B cell (primary cell): ENCODE measurements around the gene PCF11. TPM values are rescaled to one million over a fixed set of nuclear protein-coding genes. Genes with fewer than 3 reads are reported as not detected.

ENCODE experiments used
- ATAC-seq: fragments of 200-7000 bp; cut with Tn5 transposase; one replicate; pipeline ENCODE4 v1.10.0; 2021; ENCODE audit warnings: low read depth, mild to moderate bottlenecking, moderate number of reproducible peaks, moderate library complexity
- CTCF ChIA-PET: fragments of 350-600 bp; sonication (Branson Sonifier 250); formaldehyde crosslinking; loops from one replicate; lab custom pipeline; 2021; ENCODE audit warnings: antibody characterized with exemption, inconsistent platforms; lab: Charles Lee
- POLR2A ChIA-PET: fragments of 350-600 bp; sonication (Branson Sonifier 250); formaldehyde crosslinking; loops from one replicate; lab custom pipeline; 2021; ENCODE audit warnings: antibody characterized with exemption; lab: Charles Lee
- DNase-seq: peaks from one replicate; pipeline ENCODE4 v3.0.0; 2013
- H2AFZ ChIP-seq: 2 replicates; pipeline ENCODE4 v1.6.1; 2012; ENCODE audit warnings: mild to moderate bottlenecking, low read depth, low read length; ENCODE audit not compliant: insufficient read depth, poor library complexity, severe bottlenecking
- H3K27ac ChIP-seq, 2 donors: 1 replicate in 1 of 2; 2 replicates in 1 of 2; pipeline ENCODE4 v1.5.1; 2012 to 2013; ENCODE audit warnings: low read length in 2 of 2, mild to moderate bottlenecking in 2 of 2, moderate library complexity in 1 of 2
- H3K27me3 ChIP-seq, 4 experiments: fragments of 200-600 bp in 1 of 4; sonication (generic) in 1 of 4; replicated peaks in 1 of 4; 1 replicate in 2 of 4; 2 replicates in 2 of 4; pipeline versions ENCODE4 v1.6.1 to v1.7.0; 2013 to 2016; ENCODE audit warnings: low read length in 3 of 4, mild to moderate bottlenecking in 2 of 4, mixed read lengths in 1 of 4, moderate library complexity in 1 of 4; ENCODE audit not compliant: insufficient read depth in 4 of 4, control insufficient read depth in 3 of 4; ENCODE audit errors: control extremely low read depth in 1 of 4
- H3K36me3 ChIP-seq, 2 experiments: replicated peaks in 1 of 2; 1 replicate in 1 of 2; 2 replicates in 1 of 2; pipeline versions ENCODE4 v1.6.1 to v1.7.1; 2013; ENCODE audit warnings: low read length in 1 of 2; ENCODE audit not compliant: insufficient read depth in 2 of 2, control insufficient read depth in 1 of 2; ENCODE audit errors: control extremely low read depth in 1 of 2, extremely low read depth in 1 of 2
- H3K4me1 ChIP-seq, 2 donors: fragments of 200-600 bp in 1 of 2; sonication (generic) in 1 of 2; 1 replicate in 1 of 2; 2 replicates in 1 of 2; pipeline versions ENCODE4 v1.5.1 to v1.6.1; 2013 to 2017; ENCODE audit warnings: low read length in 2 of 2; ENCODE audit not compliant: control insufficient read depth in 2 of 2, insufficient read depth in 2 of 2
- H3K4me2 ChIP-seq: replicated peaks from 2 replicates; pipeline ENCODE3; 2012; ENCODE audit warnings: mild to moderate bottlenecking, low read depth, low read length; ENCODE audit not compliant: poor library complexity, severe bottlenecking
- H3K4me3 ChIP-seq, 5 experiments: fragments of 200-600 bp in 1 of 5; sonication (generic) in 1 of 5; 1 replicate in 3 of 5; 2 replicates in 2 of 5; pipeline versions ENCODE4 v1.5.1 to v1.7.0; 2011 to 2016; ENCODE audit warnings: low read length in 4 of 5, mild to moderate bottlenecking in 4 of 5, low read depth in 2 of 5, control low read depth in 1 of 5, moderate library complexity in 1 of 5; ENCODE audit not compliant: insufficient read depth in 1 of 5; ENCODE audit errors: control extremely low read depth in 1 of 5, extremely low read depth in 1 of 5
- H3K79me2 ChIP-seq: fragments of 200-600 bp; sonication (generic); one replicate; pipeline ENCODE4 v1.6.0; 2016; ENCODE audit warnings: low read length; ENCODE audit not compliant: control insufficient read depth, insufficient read depth
- H3K9ac ChIP-seq: fragments of 200-600 bp; sonication (generic); 2 replicates; pipeline ENCODE4 v1.6.1; 2017; ENCODE audit warnings: mild to moderate bottlenecking, low read length, moderate library complexity
- H3K9me3 ChIP-seq, 3 donors: one replicate each; pipeline versions ENCODE4 v1.6.1 to v1.7.1; 2013; ENCODE audit warnings: low read length in 2 of 3; ENCODE audit not compliant: control insufficient read depth in 2 of 3, insufficient read depth in 1 of 3; ENCODE audit errors: control extremely low read depth in 1 of 3
- H4K20me1 ChIP-seq: 2 replicates; pipeline ENCODE4 v1.6.0; 2012; ENCODE audit warnings: mild to moderate bottlenecking, low read length; ENCODE audit not compliant: insufficient read depth, control insufficient read depth, poor library complexity, severe bottlenecking
- H3K27ac Mint-ChIP-seq: one replicate; pipeline ENCODE4 v1.8.0; 2021; ENCODE audit warnings: mixed read lengths
- H3K27me3 Mint-ChIP-seq: one replicate; pipeline ENCODE4 v1.8.0; 2021; ENCODE audit warnings: mixed read lengths
- H3K4me1 Mint-ChIP-seq: one replicate; pipeline ENCODE4 v1.8.0; 2021; ENCODE audit warnings: mixed read lengths
- H3K4me3 Mint-ChIP-seq: one replicate; pipeline ENCODE4 v1.8.0; 2021; ENCODE audit warnings: mixed read lengths
- H3K9me3 Mint-ChIP-seq: one replicate; pipeline ENCODE4 v1.8.0; 2022; ENCODE audit warnings: mixed read lengths; ENCODE audit not compliant: insufficient read depth
- CTCF ChIP-seq: fragments of 200-600 bp; IDR thresholded peaks from one replicate; pipeline ENCODE4 v1.8.0; 2022; ENCODE audit warnings: antibody characterized with exemption, mild to moderate bottlenecking
- EZH2 ChIP-seq: IDR thresholded peaks from 2 replicates; pipeline ENCODE4 v1.6.1; 2012; ENCODE audit warnings: borderline replicate concordance, low read depth, mild to moderate bottlenecking, moderate library complexity, low read length; ENCODE audit not compliant: insufficient read depth, poor library complexity, severe bottlenecking
- WGBS: methylation state at CpG from one replicate; pipeline ENCODE4 v1.1.5; 2013; ENCODE audit warnings: missing lambda C conversion rate; ENCODE audit not compliant: insufficient coverage; 5-methylcytosine and 5-hydroxymethylcytosine counted together
- intact Hi-C: fragments of 100-400 bp; cut with micrococcal nuclease; formaldehyde crosslinking; loops from one replicate; pipeline ENCODE4 v1.10.0; 2022
- polyA plus RNA-seq: library from polyadenylated mRNA; depleted of rRNA; stranded (reverse); fragments of >200 nt; gene quantifications from 2 replicates; pipeline ENCODE4 v1.2.3, GENCODE V29; 2012
- total RNA-seq, 2 donors: library from RNA; stranded (reverse); fragments of 120-200 nt in 1 of 2; gene quantifications; 1 replicate in 1 of 2; 2 replicates in 1 of 2; pipeline versions ENCODE4 v1.2.3 to v1.2.4, GENCODE V29; 2013 to 2022

PCF11 gene
- total and polyA plus RNA-seq, 2 donors (not counting 1 experiment from before 2014, with no cell fraction given), result 123 to 185 TPM

GRCh38 chr11:83122766-83123165 is 34.2 kb upstream of the PCF11 start:
- H3K9ac ChIP-seq, result no peak overlapping the region
- H4K20me1 ChIP-seq, result no peaks in the 10 kb centered on the region
- peaks cover 9 to 10% of the 10 kb centered on the region in 2 donors for H3K4me1 ChIP-seq
- no peak overlapping the region for H3K4me3 ChIP-seq
- H3K4me3 Mint-ChIP-seq, result no peak overlapping the region
- no peak overlapping the region for H2AFZ ChIP-seq
- no peak for DNase-seq
- H3K9me3 ChIP-seq, result no peaks in the 10 kb centered on the region
- TF ChIP-seq EZH2 (no peak), CTCF (no peak)
- ChIA-PET POLR2A (interaction anchor here (0.5 kb wide), 1 partner anchor 67 kb away, joined by 4 read pairs; no protein-coding TSS in a partner anchor), CTCF (no interaction called here)
- WGBS, result no CpG with 5 or more reads among the region's 2 CpGs
- no peaks in the 10 kb centered on the region for H3K27me3 ChIP-seq
- intact Hi-C loops, result no loop called here
- H3K36me3 ChIP-seq, result no peaks in the 10 kb centered on the region
- H3K9me3 Mint-ChIP-seq, result no peaks in the 10 kb centered on the region
- H3K27me3 Mint-ChIP-seq, result no peaks in the 10 kb centered on the region
- no peaks in the 10 kb centered on the region for H3K79me2 ChIP-seq
- H3K27ac ChIP-seq, result no peak overlapping the region
- H3K4me2 ChIP-seq, result no peak overlapping the region
- ATAC-seq, result no peak
- H3K4me1 Mint-ChIP-seq, result peaks cover 16% of the 10 kb centered on the region
- H3K27ac Mint-ChIP-seq, result no peak overlapping the region

GRCh38 chr11:83124636-83125424 is 32.1 kb upstream of the PCF11 start:
- H3K36me3 ChIP-seq, result no peaks in the 10 kb centered on the region
- ChIA-PET CTCF (no interaction called here), POLR2A (no interaction called here)
- no peak for ATAC-seq
- H3K27me3 Mint-ChIP-seq, result no peaks in the 10 kb centered on the region
- H3K4me3 ChIP-seq, result no peak overlapping the region
- no peaks in the 10 kb centered on the region for H4K20me1 ChIP-seq
- peaks cover 6% of the 10 kb centered on the region for H3K4me1 Mint-ChIP-seq
- DNase-seq, result no peak
- no peaks in the 10 kb centered on the region for H3K9me3 ChIP-seq
- no peak overlapping the region for H3K4me2 ChIP-seq
- intact Hi-C loops, result no loop called here
- no peaks in the 10 kb centered on the region for H3K4me1 ChIP-seq
- no CpG with 5 or more reads among the region's 4 CpGs for WGBS
- H3K4me3 Mint-ChIP-seq, result no peak overlapping the region
- H3K27me3 ChIP-seq, result no peaks in the 10 kb centered on the region
- no peak overlapping the region for H3K9ac ChIP-seq
- no peak overlapping the region for H2AFZ ChIP-seq
- no peaks in the 10 kb centered on the region for H3K9me3 Mint-ChIP-seq
- TF ChIP-seq CTCF (no peak), EZH2 (no peak)
- H3K27ac ChIP-seq, result no peak overlapping the region
- no peak overlapping the region for H3K27ac Mint-ChIP-seq
- H3K79me2 ChIP-seq, result no peaks in the 10 kb centered on the region
